Fibroblast of lung (primary cell): Measurements from ENCODE around the gene PCSK1N.

ENCODE experiments used
- EZH2 ChIP-seq: IDR thresholded peaks from 2 replicates; pipeline ENCODE4 v1.5.1; 2012; ENCODE audit warnings: low read length, control low read depth, mild to moderate bottlenecking; ENCODE audit errors: missing control alignments
- TF ChIP-seq, protein P1 (sequence below), 2 donors: IDR thresholded peaks in 1 of 2; conservative IDR thresholded peaks in 1 of 2; 1 replicate in 1 of 2; 2 replicates in 1 of 2; pipeline ENCODE4 v1.5.1; 2011 to 2012; ENCODE audit warnings: low read length in 2 of 2, control low read depth in 1 of 2, inconsistent platforms in 1 of 2, low read depth in 1 of 2, mild to moderate bottlenecking in 1 of 2

DNA sequence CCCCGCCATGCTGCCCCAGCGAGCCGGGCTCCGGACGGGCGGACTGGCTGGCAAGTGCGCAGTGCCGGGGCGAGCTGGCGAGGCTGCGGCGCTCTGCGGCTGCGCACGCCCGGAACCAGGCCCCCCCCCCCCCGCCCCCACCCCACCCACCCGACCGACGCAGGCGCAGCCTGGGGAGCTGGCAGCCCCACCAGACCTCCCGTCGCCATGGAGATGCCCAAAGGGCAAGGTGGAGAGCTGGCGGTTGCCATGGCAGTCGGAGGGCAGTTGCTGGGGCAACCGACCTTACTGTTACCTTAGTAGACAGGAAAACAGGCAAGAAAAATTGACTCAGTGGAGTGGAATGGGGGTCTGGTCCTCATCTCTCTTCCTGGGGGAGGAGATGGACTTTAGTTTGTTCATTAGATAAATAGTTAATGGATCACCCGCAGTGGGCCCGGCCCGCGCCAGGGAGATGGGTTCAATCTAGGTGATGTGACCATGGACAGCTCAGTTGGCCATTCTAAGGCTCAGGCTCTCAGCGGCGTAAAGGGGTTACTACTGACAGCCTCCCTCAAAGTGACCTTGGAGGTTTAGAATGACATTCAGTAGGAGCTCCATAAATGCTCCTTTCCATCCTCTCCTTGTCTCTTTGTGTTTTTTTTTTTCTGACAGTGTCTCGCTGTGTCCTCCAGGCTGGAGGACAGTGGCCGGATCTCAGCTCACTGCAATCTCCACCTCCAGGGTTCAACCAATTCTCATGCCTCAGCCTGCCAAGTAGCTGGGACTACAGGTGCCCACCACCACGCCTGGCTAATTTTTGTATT, at the start of gene PCSK1N:
- TF ChIP-seq, protein P1, sequence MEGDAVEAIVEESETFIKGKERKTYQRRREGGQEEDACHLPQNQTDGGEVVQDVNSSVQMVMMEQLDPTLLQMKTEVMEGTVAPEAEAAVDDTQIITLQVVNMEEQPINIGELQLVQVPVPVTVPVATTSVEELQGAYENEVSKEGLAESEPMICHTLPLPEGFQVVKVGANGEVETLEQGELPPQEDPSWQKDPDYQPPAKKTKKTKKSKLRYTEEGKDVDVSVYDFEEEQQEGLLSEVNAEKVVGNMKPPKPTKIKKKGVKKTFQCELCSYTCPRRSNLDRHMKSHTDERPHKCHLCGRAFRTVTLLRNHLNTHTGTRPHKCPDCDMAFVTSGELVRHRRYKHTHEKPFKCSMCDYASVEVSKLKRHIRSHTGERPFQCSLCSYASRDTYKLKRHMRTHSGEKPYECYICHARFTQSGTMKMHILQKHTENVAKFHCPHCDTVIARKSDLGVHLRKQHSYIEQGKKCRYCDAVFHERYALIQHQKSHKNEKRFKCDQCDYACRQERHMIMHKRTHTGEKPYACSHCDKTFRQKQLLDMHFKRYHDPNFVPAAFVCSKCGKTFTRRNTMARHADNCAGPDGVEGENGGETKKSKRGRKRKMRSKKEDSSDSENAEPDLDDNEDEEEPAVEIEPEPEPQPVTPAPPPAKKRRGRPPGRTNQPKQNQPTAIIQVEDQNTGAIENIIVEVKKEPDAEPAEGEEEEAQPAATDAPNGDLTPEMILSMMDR (conservative IDR thresholded peaks at IDR 0.05 in 1 of 2, IDR thresholded peaks at IDR 0.05 in 1 of 2; ENCODE audit: low read depth in 1 of 2, low read length in 2 of 2) = no peak
- TF ChIP-seq EZH2 = no peak
